ENCODE results near the gene IL17C. TPM values are rescaled to one million over a fixed set of nuclear protein-coding genes. Genes with fewer than 3 reads are reported as not detected.
"Not testable (repeated sequence)": the region's sequence is repeated elsewhere in the genome, so short reads cannot be mapped to it uniquely, and the experiment has no call there.

The IL17C gene
- polyA plus RNA-seq, 2 of the 4 experiments (the other 2 are of a cell fraction): not detected

GRCh38 chr16:88669493-88669892 lies 31.1 kb downstream of the IL17C start:
- POLR2A ChIA-PET; H3K4me1 ChIP-seq; FAIRE-seq; H3K4me2 ChIP-seq; H3K4me3 ChIP-seq; H3K9me3 ChIP-seq; ATAC-seq; DNase-seq (ENCODE audit: low read depth in 1 of 2, low spot score in 1 of 2); H3K27ac ChIP-seq: not testable (repeated sequence)
- 85% methylated on average over 8 of the region's 8 CpGs for WGBS (ENCODE audit: missing lambda C conversion rate)
- CTCF ChIA-PET: interaction anchor here (0.6 to 2.4 kb wide), 6 partner anchors 11 to 785 kb away, joined by 3 to 9 read pairs (median 4); partner anchors contain the start of gene SNAI3
- peak; percentile 90 for TF ChIP-seq ZC3H11A (IDR thresholded peaks at IDR 0.05)

GRCh38 chr16:88669980-88670379 lies 31.6 kb downstream of the IL17C start:
- no peak for TF ChIP-seq FOXS1 (CRISPR knock-in tag; IDR thresholded peaks at IDR 0.05)
- TF ChIP-seq HOXB5 (CRISPR knock-in tag; IDR thresholded peaks at IDR 0.05): no peak
- TF ChIP-seq EHMT2 (IDR thresholded peaks at IDR 0.05; ENCODE audit: low read depth): no peak
- no peak for TF ChIP-seq SREBF2 (IDR thresholded peaks at IDR 0.05)
- TF ChIP-seq TFCP2L1 (CRISPR knock-in tag; IDR thresholded peaks at IDR 0.05): no peak
- TF ChIP-seq JUNB (IDR thresholded peaks at IDR 0.05): no peak
- TF ChIP-seq RCOR1 (IDR thresholded peaks at IDR 0.05; ENCODE audit: low read depth, low read length): no peak
- TF ChIP-seq POLR2AphosphoS2 (conservative IDR thresholded peaks at IDR 0.05; ENCODE audit: low read length): no peak
- TF ChIP-seq ELK1 (IDR thresholded peaks at IDR 0.05; ENCODE audit: low read depth, low read length): no peak
- no peak for TF ChIP-seq HEYL (CRISPR knock-in tag; IDR thresholded peaks at IDR 0.05)
- TF ChIP-seq KDM1A (IDR thresholded peaks at IDR 0.05; ENCODE audit: low read depth): no peak
- TF ChIP-seq MYC (IDR thresholded peaks at IDR 0.05; ENCODE audit: borderline replicate concordance, low read length): no peak
- TF ChIP-seq EHF (CRISPR knock-in tag; IDR thresholded peaks at IDR 0.05): no peak
- TF ChIP-seq HOXA7 (CRISPR knock-in tag; IDR thresholded peaks at IDR 0.05): no peak
- no peak for TF ChIP-seq SMC3 (IDR thresholded peaks at IDR 0.05)
- TF ChIP-seq CHD4 (IDR thresholded peaks at IDR 0.05; ENCODE audit: borderline replicate concordance): no peak
- no peak for TF ChIP-seq CHD2 (IDR thresholded peaks at IDR 0.05; ENCODE audit: low read length, partially characterized antibody)
- TF ChIP-seq PHF8 (IDR thresholded peaks at IDR 0.05; ENCODE audit: borderline replicate concordance, low read depth): no peak
- TF ChIP-seq HES2 (IDR thresholded peaks at IDR 0.05): no peak
- TF ChIP-seq ZFP36 (IDR thresholded peaks at IDR 0.05; ENCODE audit: borderline replicate concordance, partially characterized antibody): no peak
- DNase-seq (ENCODE audit: low read depth in 1 of 2, low spot score in 1 of 2) (no peak), ATAC-seq (no peak), FAIRE-seq (no peak)
- ChIA-PET POLR2A (no interaction called here), CTCF (interaction anchor here (0.6 to 2.4 kb wide), 7 partner anchors 10 to 785 kb away, joined by 3 to 9 read pairs (median 4); partner anchors contain the start of gene SNAI3)
- no peak overlapping the region for H3K27ac ChIP-seq
- no peaks in the 10 kb centered on the region for H3K9me3 ChIP-seq
- H3K4me3 ChIP-seq: no peak overlapping the region
- WGBS (ENCODE audit: missing lambda C conversion rate): 91% methylated on average over 10 of the region's 10 CpGs
- no peaks in the 10 kb centered on the region for H3K4me1 ChIP-seq
- no peak overlapping the region for H3K4me2 ChIP-seq

- ChIA-PET CTCF (interaction anchor here (0.6 to 2.4 kb wide), 9 partner anchors 9 to 144 kb away, joined by 3 to 9 read pairs (median 4); partner anchors contain the start of gene IL17C), POLR2A (no interaction called here)
- WGBS (ENCODE audit: missing lambda C conversion rate): 84% methylated on average over 21 of the region's 23 CpGs
- Histone ChIP-seq H3K4me2 (no peak overlapping the region), H3K4me3 (no peak overlapping the region), H3K4me1 (no peaks in the 10 kb centered on the region), H3K9me3 (no peaks in the 10 kb centered on the region), H3K27ac (no peak overlapping the region)
- TF ChIP-seq GATA3 (IDR thresholded peaks at IDR 0.05; ENCODE audit: borderline replicate concordance): no peak
- TF ChIP-seq HDAC2 (IDR thresholded peaks at IDR 0.05): no peak
- no peak for TF ChIP-seq CHD4 (IDR thresholded peaks at IDR 0.05; ENCODE audit: borderline replicate concordance)
- no peak for TF ChIP-seq ZNF302 (CRISPR knock-in tag; IDR thresholded peaks at IDR 0.05)
- DNase-seq (ENCODE audit: low read depth in 1 of 2, low spot score in 1 of 2): no peak
- no peak for FAIRE-seq
- ATAC-seq: no peak
These were observed 33.4 kb downstream of the IL17C start for GRCh38 chr16:88671806-88672205.

All from A549 (cell line).